Urinary bladder (tissue), 4 donors: Measurements from ENCODE around the gene MEX3B. TPM values are rescaled to one million over a fixed set of nuclear protein-coding genes. Genes with fewer than 3 reads are reported as not detected.

Source experiments
- DNase-seq: peaks from one replicate; pipeline ENCODE4 v3.0.0-alpha.2; 2015; ENCODE audit errors: extremely low spot score
- H3K27ac ChIP-seq: one replicate; pipeline ENCODE4 v1.5.1; 2013; ENCODE audit warnings: low read depth, mild to moderate bottlenecking, moderate library complexity
- H3K36me3 ChIP-seq: one replicate; pipeline ENCODE4 v1.6.1; 2013; ENCODE audit warnings: mild to moderate bottlenecking, moderate library complexity; ENCODE audit not compliant: insufficient read depth
- H3K4me1 ChIP-seq: one replicate; pipeline ENCODE4 v1.6.1; 2013; ENCODE audit warnings: mild to moderate bottlenecking, moderate library complexity; ENCODE audit not compliant: insufficient read depth
- H3K4me3 ChIP-seq: one replicate; pipeline ENCODE4 v1.5.1; 2013; ENCODE audit warnings: low read depth, low read length
- WGBS: extraction: QIAGEN DNeasy Blood & Tissue Kit; methylation state at CpG from one replicate; pipeline ENCODE4 v1.1.7; 2013; 5-methylcytosine and 5-hydroxymethylcytosine counted together
- polyA plus RNA-seq: library from polyadenylated mRNA; stranded (reverse); fragments of 200-250 nt; gene quantifications from one replicate; pipeline ENCODE4 v1.2.3, GENCODE V29; 2013
- total RNA-seq: library from RNA; depleted of rRNA; stranded (reverse); fragments of >200 nt; gene quantifications from one replicate; pipeline ENCODE4 v1.2.3, GENCODE V29; 2014
- donor health status: healthy with polysubstance abuse.
- donor health status: healthy.

Gene MEX3B
- total and polyA plus RNA-seq, 2 donors: 3.6 to 17.1 TPM

DNA sequence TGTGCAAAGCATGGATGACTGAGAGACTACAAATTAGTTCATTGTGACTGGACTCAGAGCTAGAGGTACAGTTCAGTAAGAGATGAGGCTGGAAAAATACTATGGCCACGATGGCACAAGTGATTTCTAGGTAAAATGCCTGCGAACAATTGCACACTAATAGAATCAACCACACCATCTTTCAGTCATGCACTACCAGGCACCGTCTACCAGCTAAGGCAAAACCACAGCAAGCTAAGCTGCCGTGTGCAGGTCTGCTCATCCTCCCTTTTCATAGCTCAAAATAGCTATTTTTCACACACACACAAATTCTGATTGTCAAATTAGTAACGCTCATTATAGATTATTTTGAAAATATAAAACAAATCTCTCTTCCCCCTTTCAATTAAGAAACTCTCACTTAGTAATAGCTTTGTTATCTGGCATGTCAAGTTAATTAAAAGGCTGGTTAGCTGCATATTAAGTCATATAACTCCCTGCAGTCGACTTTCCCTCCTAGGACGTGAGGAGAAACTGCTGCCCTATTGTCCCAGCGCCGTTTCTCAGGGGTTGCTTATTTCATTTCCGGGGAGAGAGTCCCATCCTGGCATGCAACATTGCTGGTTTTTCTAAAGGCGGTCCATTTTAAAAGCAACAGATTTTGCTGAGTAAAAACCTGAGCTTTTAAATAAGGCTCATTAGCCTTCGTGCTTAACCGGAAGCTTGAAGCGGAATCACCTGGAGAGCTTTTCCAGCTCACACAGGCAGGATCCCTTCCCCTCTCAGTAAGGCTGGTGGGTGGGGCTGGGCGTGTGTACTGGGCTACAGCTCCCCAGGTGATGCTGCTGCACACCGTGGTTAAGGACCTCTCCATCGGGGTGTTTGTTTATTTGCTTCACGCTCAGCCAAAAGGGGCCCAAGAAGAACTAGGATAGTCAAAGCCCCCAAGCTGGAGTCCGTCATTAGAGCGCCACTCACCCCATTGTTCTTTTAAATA lies 16.9 kb upstream of the MEX3B start:
- no peak overlapping the region for H3K4me3 ChIP-seq
- H3K36me3 ChIP-seq: no peaks in the 10 kb centered on the region
- H3K27ac ChIP-seq: no peak overlapping the region
- 35% methylated on average over 20 of the region's 20 CpGs for WGBS
- no peak for DNase-seq
- no peaks in the 10 kb centered on the region for H3K4me1 ChIP-seq

DNA sequence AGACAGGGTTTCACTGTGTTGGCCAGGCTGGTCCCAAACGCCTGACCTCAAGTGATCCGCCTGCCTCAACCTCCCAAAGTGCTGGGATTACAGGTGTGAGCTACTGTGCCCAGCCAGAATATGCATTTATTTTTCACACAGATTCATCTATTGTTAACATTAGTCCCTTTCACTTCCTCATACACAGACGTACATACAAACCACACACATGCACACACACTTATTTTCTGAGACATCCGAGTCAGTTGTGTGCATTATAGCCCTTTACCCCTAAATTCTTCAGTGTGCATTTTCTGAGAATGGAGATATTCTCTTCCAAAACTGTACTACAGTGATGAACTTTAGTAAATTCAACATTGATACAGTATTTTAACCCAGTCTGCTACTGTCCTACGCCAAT lies 15.0 kb upstream of the MEX3B start:
- no peaks in the 10 kb centered on the region for H3K4me1 ChIP-seq
- WGBS: 77% methylated on average over 5 of the region's 5 CpGs
- H3K27ac ChIP-seq: no peak overlapping the region
- no peak for DNase-seq
- no peak overlapping the region for H3K4me3 ChIP-seq
- no peaks in the 10 kb centered on the region for H3K36me3 ChIP-seq

DNA sequence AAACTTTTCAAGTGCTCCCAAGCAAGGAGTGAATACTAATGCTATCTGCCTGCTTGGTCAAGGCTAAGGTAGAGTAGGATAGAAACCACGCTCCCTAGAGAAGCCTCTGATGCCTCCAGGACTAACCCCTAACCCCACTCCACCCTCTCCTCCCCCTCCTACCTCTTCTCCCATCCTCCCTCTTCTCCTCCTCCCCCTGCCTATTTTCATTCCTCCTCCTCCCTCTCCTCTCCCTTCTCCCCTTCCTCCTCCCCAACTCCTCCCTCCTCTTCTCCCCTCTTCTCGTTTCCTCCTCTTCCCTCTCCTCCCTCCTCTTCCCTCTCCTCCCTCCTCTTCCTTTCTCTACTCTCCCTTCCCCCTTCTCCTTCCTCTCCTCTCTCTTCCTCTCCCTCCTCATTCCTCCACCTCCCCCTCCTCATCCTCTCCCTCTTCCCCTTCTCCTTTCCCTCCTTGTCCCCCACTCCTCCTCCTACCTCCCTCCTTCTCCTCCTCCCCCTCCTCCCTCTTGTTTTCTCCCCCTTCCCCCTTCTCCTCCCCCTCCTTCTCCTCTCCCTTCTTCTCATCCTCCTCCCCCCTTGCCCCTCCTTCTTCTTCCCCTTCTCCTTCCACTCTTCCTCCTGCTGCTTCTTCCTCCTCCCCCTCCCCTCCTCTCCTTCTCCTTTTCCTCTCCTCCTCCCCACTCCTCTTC lies 12.8 kb upstream of the MEX3B start:
- Histone ChIP-seq H3K4me3 (no peak overlapping the region), H3K27ac (no peak overlapping the region), H3K36me3 (no peaks in the 10 kb centered on the region), H3K4me1 (no peaks in the 10 kb centered on the region)
- DNase-seq: no peak
- 7% methylated on average over 2 of the region's 2 CpGs for WGBS

DNA sequence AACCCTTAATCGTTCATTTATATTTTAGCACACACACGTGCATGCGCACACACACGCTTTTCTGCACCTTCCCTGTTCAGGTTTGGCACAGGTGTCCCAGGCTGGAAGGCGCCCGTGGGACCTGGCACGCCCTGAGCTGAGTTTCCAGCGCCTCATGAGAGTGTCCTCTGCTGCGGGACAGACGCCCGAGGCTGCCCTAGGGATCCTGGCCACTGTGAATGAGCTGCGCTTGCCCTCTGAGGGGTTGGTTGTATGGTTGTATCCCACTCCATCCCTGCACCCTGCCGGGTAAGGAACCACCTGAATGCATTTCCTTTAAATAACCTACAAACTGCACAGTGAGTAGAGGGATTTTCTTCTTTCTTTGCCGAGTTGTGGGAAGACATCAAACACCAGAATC lies 12.2 kb upstream of the MEX3B start:
- Histone ChIP-seq H3K36me3 (no peaks in the 10 kb centered on the region), H3K4me3 (no peak overlapping the region), H3K4me1 (no peaks in the 10 kb centered on the region), H3K27ac (no peak overlapping the region)
- WGBS: 7% methylated on average over 14 of the region's 14 CpGs
- no peak for DNase-seq

DNA sequence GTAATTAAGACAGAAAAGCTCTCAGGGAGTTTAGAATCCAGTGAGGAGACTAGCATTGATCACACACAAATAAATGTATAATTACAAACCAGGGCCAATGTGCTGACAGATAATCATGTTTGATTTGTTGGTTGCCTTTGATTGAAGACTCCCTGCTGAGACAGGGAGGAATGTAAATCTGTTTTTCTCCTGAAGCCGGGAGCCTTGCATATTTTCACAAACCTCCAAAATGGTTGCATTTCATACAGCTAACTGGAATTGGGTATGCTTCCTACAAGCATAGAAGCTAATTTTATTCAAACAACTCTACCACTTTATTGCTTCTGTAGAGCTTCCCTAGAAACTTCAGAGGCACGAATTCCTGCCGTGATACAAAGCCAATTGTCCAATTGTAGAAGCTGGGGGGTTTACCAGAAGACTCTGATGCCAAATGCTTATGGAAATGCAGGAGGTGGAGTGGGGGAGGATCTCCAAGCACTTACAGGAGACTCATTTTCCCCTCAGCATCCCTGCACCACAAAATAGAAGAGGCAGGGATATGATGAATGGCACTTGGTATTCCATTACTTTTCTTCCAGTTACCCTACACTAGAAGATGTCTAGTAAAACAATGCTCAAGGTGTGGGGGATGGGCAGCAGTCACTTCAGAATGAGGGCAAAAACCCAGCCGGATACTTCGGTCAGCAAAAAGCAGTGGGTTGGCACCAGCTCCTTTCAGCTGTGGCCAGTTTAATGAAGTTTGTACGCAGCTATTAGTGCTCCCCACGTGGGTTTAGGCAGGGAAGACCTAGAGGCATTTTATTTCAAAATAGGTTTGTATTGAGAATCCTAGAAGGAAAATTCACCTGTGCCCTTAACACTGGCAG lies 11.4 kb upstream of the MEX3B start:
- Histone ChIP-seq H3K4me3 (no peak overlapping the region), H3K4me1 (no peaks in the 10 kb centered on the region), H3K27ac (no peak overlapping the region), H3K36me3 (no peaks in the 10 kb centered on the region)
- DNase-seq: no peak
- WGBS: 20% methylated on average over 7 of the region's 7 CpGs

DNA sequence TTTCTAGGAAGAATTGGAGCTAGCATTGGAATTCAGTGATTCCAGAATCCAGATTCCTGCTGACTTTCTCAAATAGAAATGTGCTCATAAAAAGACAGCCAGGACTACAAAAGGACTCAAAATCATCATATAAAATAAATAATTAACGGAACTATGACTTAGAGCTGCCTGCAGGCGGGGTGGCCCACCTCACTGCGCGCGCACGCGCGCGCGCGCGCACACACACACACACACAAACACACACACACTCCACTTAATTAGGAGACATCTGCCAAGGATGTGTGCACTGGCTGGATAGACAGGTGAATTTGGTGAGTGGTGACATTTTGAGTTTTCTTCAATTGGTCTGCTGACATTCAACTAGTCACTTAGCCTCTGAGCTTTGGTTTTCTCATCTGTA lies 6.9 kb upstream of the MEX3B start:
- H3K27ac ChIP-seq: no peak overlapping the region
- no peaks in the 10 kb centered on the region for H3K4me1 ChIP-seq
- no peaks in the 10 kb centered on the region for H3K36me3 ChIP-seq
- no peak for DNase-seq
- WGBS: 95% methylated on average over 12 of the region's 12 CpGs
- no peak overlapping the region for H3K4me3 ChIP-seq

DNA sequence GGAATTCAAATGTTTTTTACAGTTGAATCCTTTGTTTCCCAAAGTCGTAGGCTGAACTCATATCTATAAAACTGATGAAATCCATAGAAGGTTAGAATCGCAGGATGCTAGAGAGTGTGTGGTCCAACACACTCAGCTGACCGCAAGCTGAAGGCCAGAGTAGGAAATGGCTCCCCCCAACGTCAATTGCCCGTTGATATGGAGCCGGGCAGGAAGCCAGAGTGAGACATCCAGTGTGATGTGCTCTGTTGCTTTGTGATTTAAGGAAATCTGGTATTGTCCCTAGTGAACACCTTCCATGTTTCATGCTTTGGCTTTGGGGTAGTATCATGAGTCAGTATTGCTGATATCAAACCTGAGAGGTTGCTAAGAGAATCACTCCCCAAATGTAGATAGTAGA lies 5.8 kb upstream of the MEX3B start:
- WGBS: 40% methylated on average over 6 of the region's 6 CpGs
- Histone ChIP-seq H3K4me3 (no peak overlapping the region), H3K27ac (no peak overlapping the region), H3K36me3 (no peaks in the 10 kb centered on the region), H3K4me1 (no peaks in the 10 kb centered on the region)
- DNase-seq: no peak

DNA sequence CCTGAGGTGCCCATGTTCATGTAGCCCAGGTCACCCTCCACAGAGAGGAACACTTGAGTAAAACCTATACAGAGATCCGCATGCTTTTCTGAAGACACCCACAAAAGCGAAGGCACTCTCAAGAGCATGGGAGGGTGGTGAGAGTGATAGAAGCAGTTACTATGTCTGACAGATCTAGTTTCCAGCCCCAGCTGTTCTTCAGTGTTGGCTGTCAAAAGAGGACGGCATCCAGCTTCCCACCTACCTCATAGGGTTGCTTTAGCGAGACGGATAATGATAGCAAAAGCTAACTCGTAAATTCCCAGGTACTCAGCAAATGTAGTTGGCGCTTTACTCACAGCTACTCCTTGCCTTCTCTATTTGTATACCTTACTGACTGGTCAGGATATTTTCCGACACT lies 3.0 kb upstream of the MEX3B start:
- no peaks in the 10 kb centered on the region for H3K4me1 ChIP-seq
- no peak overlapping the region for H3K27ac ChIP-seq
- WGBS: 68% methylated on average over 8 of the region's 8 CpGs
- DNase-seq: no peak
- no peaks in the 10 kb centered on the region for H3K36me3 ChIP-seq
- H3K4me3 ChIP-seq: no peak overlapping the region

DNA sequence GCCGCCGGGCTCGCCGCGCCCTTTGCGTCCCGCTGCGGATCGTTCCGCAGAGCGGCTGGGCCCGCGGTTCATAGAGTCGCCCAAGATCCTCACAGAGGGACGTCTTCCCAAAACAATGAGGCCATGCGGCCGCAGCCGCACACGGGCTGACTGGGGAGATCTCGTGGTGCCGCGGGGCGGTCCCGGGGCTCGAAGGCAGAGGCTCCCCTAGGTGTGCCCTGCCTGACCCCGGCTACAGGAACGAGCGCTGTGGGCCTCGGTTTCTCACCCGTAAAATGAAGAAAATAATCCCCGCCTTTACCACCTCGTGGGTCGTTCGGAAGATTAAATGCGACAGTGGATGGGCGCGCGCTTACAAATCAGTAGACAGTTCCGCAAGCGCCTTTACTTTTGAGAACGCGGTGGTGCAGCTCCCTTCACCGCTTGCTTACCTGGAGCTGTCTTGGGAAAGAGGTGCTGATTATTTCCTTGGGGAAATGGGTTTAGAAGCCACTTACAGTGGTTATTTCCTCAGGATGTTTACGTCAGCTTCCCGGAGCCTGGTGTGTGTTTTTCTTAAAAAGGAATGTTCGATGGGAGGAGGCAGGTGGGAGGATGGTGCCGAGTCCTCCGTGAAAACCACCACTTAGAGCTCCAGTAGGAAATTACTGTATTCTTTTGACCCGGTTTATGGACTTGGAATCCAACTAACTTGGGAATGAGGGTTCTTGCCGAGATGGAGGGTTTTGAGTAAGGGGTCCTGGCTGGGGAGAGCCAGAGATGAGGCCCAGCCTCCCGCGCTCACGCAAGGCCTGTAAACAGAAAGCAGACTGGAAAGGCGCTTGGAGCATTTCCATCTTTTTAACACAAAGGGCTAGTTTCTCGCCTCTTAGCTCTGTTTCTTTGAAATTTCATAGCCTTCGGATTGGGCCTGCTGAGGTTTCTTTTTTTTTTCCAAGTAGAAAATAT lies 1.9 kb upstream of the MEX3B start:
- H3K27ac ChIP-seq: no peak overlapping the region
- DNase-seq: no peak
- peak overlapping the region; percentile 79 for H3K4me3 ChIP-seq
- no peaks in the 10 kb centered on the region for H3K36me3 ChIP-seq
- WGBS: 14% methylated on average over 56 of the region's 56 CpGs
- H3K4me1 ChIP-seq: no peaks in the 10 kb centered on the region

DNA sequence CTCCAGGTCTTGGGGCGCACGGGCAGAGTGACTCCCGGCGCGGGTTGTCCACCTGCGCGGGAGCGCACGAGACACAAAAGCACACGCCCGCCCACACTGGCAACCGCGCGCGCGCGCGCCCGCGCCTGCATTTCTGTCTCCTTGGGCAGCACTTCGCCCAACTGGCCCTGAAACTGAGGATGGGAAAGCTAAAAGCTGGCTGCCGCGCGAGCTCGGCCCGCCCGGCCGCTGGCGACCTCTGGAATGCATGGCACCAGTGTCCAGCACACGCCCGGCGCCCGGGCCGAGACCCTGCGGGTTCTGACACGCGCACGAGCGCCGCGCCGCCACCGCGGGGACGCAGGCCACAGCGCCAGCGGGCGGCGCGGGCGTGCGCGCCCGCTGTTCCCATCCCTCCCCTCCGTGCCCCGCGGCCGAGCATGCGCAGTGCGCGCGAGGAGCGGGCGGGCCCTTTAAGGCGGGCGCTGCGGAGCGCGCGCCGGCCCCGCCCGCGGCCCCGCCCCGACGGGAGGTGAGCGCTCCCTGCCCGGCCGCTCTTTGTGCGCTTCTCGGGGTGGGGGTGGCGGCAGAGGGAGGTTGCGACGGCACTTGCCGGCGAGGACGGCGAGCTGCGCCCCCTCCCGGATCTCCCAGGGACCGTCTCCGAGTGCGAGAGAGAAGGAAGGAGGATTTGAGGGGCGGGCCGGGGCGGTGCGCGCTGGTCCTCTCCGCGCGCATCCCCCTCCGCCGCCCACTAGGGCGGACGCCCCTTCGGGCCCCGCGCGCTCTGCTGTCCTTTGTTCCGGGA lies 1.0 kb upstream of the MEX3B start:
- Histone ChIP-seq H3K27ac (peak overlapping the region; percentile 82), H3K4me3 (peak overlapping the region; percentile 79), H3K4me1 (no peaks in the 10 kb centered on the region), H3K36me3 (no peaks in the 10 kb centered on the region)
- under 1% methylated on average over 111 of the region's 111 CpGs for WGBS
- peak; percentile 81 for DNase-seq

DNA sequence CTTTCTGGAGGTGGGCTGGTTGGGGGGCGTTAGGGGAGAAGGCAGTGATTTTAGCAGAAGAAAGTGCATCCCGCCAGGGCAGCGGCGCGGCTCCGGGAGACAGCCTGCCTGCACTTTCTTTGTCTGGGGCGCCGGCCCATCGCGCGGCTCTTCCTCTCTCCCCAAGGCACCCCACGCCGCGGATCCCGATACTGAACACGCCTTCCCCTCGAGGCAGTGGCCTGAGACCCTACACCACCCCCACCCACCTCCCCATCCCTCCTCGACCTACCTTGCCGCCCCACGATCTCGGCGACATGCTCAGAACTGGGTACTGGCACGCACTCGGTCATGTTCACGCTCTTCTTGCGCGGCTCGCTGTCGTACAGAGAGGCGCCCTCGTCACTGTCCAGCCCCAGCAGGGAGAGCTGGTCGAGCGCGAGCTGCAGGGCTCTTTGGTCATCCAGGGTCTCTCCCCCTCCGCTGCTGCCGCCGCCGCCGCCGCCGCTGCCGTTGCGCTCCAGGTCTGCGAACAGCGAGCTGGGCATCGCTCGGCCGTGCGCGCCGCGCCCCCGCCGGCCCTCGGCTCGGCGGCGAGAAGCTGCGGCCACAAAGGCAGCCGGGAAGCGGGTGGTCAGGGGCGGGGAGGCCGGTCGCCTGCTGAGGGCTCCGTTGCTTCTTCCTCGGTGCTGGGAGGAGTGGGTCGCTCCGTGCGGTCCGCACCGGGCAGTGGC lies 483 bp downstream of the MEX3B start:
- Histone ChIP-seq H3K4me3 (peak overlapping the region; percentile 79), H3K36me3 (no peaks in the 10 kb centered on the region), H3K4me1 (no peaks in the 10 kb centered on the region), H3K27ac (peak overlapping the region; percentile 74)
- no peak for DNase-seq
- WGBS: 1% methylated on average over 71 of the region's 71 CpGs
